Stimulated activated CD8-positive, alpha-beta memory T cell treated with anti-CD3 and anti-CD28 coated beads, Interleukin-2, amount 100 ng/mL, for 1 hour (primary cell): ENCODE measurements around the gene RFPL1.

Experiments used
- DNase-seq, 2 donors: peaks; one replicate each; pipeline ENCODE4 v3.0.0-alpha.2; 2020; ENCODE audit warnings: low read depth in 2 of 2

RFPL1 gene

GRCh38 chr22:29442976-29443375, 4.6 kb downstream of the RFPL1 start:
- no peak for DNase-seq

- DNase-seq, result no peak
These were observed 5.1 kb downstream of the RFPL1 start for GRCh38 chr22:29443452-29443851.

DNA sequence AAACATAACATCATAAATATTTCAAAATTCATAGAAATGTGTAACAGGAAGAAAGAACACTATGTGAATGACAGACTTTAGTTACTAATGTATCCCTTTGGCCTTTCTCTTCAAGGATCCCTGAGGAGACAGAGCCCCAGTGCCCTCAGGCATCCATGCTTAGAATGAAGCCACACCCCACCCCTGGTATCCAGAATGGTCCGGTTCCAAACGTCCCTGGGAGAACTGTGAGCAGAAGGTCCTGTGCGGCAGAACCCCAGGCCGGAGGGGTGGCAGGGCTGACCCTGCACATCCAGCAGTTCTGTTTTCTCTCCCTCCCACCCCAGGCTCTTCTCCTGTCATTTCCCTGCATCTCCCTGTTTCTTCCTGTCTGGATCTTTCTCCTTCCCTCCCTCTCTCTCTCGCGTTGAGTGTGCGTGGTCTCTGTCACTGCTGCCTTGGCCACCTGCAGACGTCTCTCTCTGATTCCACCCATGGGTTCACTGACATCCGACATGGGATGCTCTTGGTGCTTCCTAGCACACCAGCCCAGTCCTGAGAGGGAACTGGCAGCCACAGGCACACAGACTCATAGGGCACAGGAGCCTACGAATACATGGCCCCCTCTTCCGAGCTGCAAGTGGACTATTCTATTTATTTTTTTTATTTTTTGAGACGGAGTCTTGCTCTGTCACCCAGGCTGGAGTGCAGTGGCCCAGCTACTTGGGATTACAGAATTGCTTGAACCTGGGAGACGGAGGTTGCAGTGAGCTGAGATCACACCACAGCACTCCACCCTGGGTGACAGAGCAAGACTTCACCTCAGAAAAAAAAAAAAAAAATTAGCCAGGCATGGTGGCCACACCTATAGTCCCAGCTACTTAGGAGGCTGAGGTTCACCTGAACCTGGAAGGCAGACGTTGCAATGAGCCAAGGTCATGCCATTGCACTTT, 5.7 kb downstream of the RFPL1 start:
- DNase-seq, result no peak

- DNase-seq, result no peak
These were observed 7.1 kb downstream of the RFPL1 start for GRCh38 chr22:29445508-29445907.

DNA sequence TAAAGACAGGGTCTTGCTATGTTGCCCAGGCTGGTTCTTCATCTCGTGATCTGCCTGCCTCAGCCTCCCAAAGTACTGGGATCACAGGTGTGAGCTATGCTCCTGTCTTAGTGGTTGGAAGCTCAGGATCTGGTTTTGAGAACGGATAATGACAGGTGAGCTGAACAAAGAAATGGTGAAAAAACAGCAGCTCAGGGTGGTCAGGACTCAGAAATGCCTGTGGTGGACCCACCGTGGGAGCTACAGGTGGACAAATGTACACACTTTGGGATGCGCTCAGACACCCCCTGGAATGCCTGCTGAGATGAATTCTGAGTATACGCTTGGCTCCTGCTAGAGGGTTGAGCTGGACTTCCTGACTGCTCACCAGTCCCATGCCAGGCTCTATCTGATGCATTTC, 9.5 kb downstream of the RFPL1 start:
- no peak for DNase-seq

DNA sequence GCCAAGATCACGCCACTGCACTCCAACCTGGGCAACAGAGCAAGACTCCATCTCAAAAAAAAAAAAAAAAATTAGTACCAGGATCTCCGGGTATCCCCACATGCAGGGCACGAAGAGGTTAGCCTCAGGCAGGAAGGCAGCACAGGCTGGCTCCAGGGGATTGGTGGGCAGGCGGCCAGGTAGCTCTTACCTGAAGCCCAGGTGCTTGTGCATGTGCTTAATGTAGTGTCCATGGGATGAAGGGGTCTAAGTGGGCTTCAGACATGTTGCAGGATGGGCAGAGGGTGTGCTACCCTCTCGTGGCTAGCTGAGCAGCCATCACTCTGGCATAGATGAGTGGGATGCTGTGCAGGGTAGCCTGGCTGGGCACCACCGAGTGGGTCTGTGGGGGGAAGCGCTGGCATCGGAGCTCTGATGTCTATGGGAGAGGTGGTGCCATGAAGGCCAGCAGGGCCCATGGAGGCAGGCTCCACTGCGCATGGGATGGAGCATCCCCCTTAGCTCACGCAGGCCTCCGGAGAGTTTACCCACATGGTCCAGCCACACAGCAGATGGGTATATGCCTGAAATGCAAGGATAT, 11.0 kb downstream of the RFPL1 start:
- no peak for DNase-seq

DNA sequence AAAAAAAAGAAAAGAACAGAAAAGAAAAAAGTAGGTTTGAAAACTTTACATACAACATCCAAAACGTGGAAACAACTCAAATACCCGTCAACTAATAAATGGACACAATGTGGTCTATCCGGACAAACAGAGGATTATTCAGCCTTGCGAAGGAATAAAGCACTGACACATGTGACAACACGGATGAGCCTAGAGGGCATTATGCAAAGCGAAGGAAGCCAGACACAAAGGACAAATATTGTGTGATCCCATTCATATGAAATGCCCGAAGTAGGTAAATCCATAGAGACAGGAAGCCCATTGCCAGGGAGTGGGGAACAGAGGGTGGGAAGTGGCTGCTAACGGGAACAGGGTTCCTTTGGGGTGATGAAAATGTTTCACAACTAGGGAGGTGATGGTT, 11.8 kb downstream of the RFPL1 start:
- no peak for DNase-seq

GRCh38 chr22:29451863-29452262, 13.5 kb downstream of the RFPL1 start:
- no peak for DNase-seq

DNA sequence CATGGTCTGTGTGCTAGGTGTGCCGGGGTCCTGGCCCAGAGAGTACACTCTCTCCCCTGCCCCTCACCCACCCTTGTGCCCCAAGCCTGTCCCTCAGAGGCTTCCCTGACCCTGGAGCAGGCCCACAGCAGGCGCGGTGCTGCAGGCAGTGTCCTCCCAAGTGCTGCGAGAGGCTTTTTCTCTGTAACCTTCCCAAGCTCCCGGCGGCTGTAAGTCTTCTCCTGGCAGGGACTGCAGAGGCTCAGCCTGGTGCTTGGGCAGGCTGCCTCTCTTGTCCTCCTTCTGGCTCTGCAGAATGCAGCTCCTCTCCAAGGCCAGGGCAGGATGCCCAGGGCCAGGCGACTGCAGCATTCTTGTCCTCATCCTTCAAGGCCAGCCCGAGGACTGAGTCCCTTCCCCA, 15.9 kb downstream of the RFPL1 start:
- DNase-seq, result no peak

DNA sequence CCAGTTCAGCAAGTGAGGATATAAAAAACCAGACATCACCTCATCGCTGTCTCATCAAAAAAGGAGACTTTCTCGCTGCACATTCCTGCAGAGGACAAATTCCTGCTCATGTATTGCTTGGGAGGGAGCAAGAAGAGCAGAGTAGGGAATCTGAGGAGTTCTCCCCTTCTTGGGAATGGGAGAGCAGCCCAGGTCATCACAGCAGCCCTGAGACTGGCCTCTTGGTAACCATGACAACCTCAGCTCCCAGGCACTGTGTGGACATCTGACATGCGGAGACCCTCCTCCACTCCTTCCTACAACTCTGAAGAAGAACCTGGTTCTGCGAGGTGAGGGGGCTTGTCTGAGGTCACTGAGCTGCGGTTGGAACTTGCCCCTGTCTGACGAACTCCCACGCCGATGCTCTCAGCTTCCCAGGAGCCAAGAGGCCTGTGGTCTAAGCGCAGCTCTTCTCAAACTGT, 17.9 kb downstream of the RFPL1 start:
- no peak for DNase-seq

DNA sequence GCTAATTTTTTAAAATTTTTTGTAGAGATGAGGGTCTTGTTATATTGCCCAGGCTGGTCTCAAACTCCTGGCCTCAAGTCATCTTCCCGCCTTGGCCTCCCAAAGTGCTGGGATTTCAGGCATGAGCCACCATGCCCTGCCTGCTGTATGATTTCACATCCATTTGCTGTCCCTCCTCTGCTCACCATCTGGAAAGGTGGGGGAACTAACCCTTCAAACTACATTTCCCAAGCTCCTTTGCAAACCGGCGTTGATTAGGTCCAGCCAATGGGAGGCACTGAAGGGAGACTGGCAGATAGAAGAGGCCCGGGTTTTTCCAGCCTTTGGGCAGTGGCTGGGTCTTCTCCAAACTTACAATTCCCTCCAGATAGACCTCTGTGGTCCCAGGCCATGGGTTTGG, 19.3 kb downstream of the RFPL1 start:
- no peak for DNase-seq

- no peak for DNase-seq
These were observed 20.2 kb downstream of the RFPL1 start for GRCh38 chr22:29458551-29458950.

DNA sequence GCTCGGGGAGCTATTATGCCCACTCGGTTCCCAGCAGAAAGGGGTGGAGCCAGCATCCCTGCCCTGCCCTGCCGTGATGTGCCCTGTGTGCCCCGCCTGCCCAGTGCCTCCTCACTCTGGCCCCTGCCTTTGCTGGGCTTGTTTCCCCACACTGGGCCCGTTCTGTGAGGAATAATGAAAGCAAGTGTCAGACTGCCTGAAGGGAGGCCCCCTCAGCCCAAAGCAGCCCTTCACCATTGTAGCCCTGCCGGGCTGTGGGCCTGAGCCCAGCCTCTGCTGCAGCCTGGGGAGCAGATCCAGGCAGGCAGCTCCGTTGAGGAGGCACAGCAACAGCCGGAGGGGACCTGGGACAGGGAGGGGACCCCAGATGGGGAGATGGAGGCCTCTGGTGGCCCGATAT, 21.4 kb downstream of the RFPL1 start:
- DNase-seq, result no peak

DNA sequence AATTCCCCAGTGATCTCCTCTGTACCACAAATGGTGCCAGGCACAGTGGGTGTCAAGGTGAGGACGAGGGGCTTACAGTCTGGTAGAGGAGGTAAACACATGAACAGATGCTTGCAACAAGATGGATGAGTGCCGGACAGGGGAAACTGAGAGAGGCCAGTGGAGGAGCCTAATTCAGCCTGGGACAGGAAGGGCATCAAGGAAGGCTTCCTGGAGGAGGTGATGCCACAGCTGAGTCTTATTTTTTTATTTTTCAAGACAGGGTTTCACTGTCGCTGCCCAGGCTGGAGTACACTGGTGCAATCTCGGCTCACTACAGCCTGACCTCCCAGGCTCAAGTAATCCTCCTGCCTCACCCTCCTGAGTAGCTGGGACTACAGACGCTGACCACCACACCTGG, 22.9 kb downstream of the RFPL1 start:
- no peak for DNase-seq

- no peak for DNase-seq
These were observed 25.2 kb downstream of the RFPL1 start for GRCh38 chr22:29463629-29464028.

- DNase-seq, result no peak
These were observed 26.2 kb downstream of the RFPL1 start for GRCh38 chr22:29464581-29464980.

- no peak for DNase-seq
These were observed 31.4 kb downstream of the RFPL1 start for GRCh38 chr22:29469755-29470154.

- DNase-seq, result peak; percentile 26 to 36
These were observed 31.9 kb downstream of the RFPL1 start for GRCh38 chr22:29470159-29470855.

GRCh38 chr22:29473001-29473400, 34.6 kb downstream of the RFPL1 start:
- DNase-seq, result no peak

GRCh38 chr22:29475550-29475949, 37.2 kb downstream of the RFPL1 start:
- no peak for DNase-seq

GRCh38 chr22:29476116-29476515, 37.7 kb downstream of the RFPL1 start:
- no peak for DNase-seq

GRCh38 chr22:29477723-29478318, 39.4 kb downstream of the RFPL1 start:
- DNase-seq, result no peak
